ENCODE data around the gene SACM1L. TPM values are rescaled to one million over a fixed set of nuclear protein-coding genes. Genes with fewer than 3 reads are reported as not detected.

Gene SACM1L
- total and polyA plus RNA-seq, 2 of the 8 experiments (the other 6 are each of a cell fraction or from before 2014, with no cell fraction given) = 20.1 to 61.0 TPM

DNA sequence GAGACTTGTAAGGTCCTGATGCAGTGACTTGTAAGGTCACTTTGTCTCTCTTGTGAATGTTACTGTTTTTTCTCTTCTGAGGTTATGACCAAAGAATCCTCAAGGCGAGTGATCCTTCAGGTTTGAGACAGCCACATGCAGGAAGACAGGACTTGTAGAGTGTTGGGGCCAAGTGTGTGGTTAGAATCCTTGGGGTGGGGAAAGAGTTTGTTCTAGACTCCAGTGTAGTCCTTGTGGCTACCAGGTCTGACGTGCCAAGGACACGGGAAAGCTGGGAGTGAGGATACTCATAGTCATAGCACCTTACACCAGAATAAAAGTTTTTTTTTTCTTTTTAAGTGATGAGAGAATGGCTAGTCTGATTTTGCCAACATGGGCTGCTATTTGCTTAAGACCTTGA is 7.3 kb upstream of the SACM1L start:
- POLR2A ChIA-PET (ENCODE audit: partially characterized antibody) = no interaction called here

More for the DNA sequence above, 7.3 kb upstream of the SACM1L start:
- Histone ChIP-seq H4K91ac (replicated peaks; ENCODE audit: insufficient read length, low read length) (no peak overlapping the region), H2BK20ac (ENCODE audit: low read length) (no peak overlapping the region), H2BK120ac (replicated peaks; ENCODE audit: low read depth, low read length) (no peak overlapping the region), H3K36me3 (ENCODE audit: control insufficient read depth in 2 of 4, insufficient read depth in 4 of 4, low read length in 3 of 4) (peaks cover 0 to 13% (median 0%) of the 10 kb centered on the region in 4 experiments; a peak in 1 of 8 replicates), H2AFZ (ENCODE audit: low read length) (no peak overlapping the region), H2BK5ac (ENCODE audit: low read depth, low read length) (no peak overlapping the region), H3K23ac (ENCODE audit: insufficient read length) (no peak overlapping the region), H3K4me3 (ENCODE audit: extremely low read depth in 1 of 4, insufficient read depth in 2 of 4, low read depth in 3 of 4, low read length in 4 of 4) (no peak overlapping the region), H4K5ac (ENCODE audit: insufficient read length, low read depth, low read length) (no peak overlapping the region), H3K27ac (ENCODE audit: low read depth, low read length) (no peak overlapping the region), H3K23me2 (ENCODE audit: low read depth, low read length) (no peaks in the 10 kb centered on the region), H3K9me3 (ENCODE audit: insufficient read depth in 2 of 2, low read depth in 1 of 2, low read length in 1 of 2) (peaks cover 6 to 7% of the 10 kb centered on the region in 2 experiments; a peak in 2 of 4 replicates), H3K79me2 (ENCODE audit: control insufficient read depth in 1 of 2, insufficient read depth in 2 of 2, low read length in 2 of 2) (no peaks in the 10 kb centered on the region), H3K56ac (replicated peaks; ENCODE audit: insufficient read length, low read depth, low read length) (no peak overlapping the region), H3K27me3 (replicated peaks in 1 of 4; ENCODE audit: control insufficient read depth in 3 of 4, extremely low read depth in 1 of 4, insufficient read depth in 3 of 4, low read length in 3 of 4) (no peaks in the 10 kb centered on the region), H3K4me1 (replicated peaks in 1 of 4; ENCODE audit: control insufficient read depth in 3 of 4, insufficient read depth in 4 of 4, low read length in 3 of 4) (peaks cover 15 to 26% (median 19%) of the 10 kb centered on the region in 4 experiments), H3K14ac (ENCODE audit: insufficient read length) (no peak overlapping the region), H2BK15ac (ENCODE audit: low read length) (no peak overlapping the region), H3K18ac (ENCODE audit: extremely low read depth, low read length) (no peak overlapping the region), H3K79me1 (ENCODE audit: low read depth, low read length) (no peaks in the 10 kb centered on the region), H4K8ac (ENCODE audit: extremely low read depth, insufficient read depth, low read length) (no peak overlapping the region), H2BK12ac (ENCODE audit: low read depth, low read length) (no peak overlapping the region), H3K4me2 (ENCODE audit: insufficient read depth in 1 of 2, low read depth in 2 of 2, low read length in 2 of 2) (no peak overlapping the region), H4K20me1 (replicated peaks in 1 of 2; ENCODE audit: control insufficient read depth in 1 of 2, insufficient read depth in 2 of 2, low read length in 2 of 2) (no peaks in the 10 kb centered on the region), H3K4ac (replicated peaks; ENCODE audit: insufficient read length, low read depth, low read length) (no peak overlapping the region), H2AK5ac (ENCODE audit: low read depth, low read length) (no peak overlapping the region), H3K9ac (replicated peaks in 1 of 4; ENCODE audit: extremely low read depth in 1 of 4, low read depth in 3 of 4, low read length in 3 of 4) (no peak overlapping the region)
- CTCF ChIA-PET (ENCODE audit: partially characterized antibody) = no interaction called here
- WGBS, 2 experiments (ENCODE audit: extremely low coverage in 1 of 2, insufficient coverage in 1 of 2, insufficient read length in 1 of 2, insufficient replicate concordance in 2 of 2, low coverage in 1 of 2, low lambda C conversion rate in 2 of 2, missing lambda C conversion rate in 1 of 2) = 90% methylated on average over 3 of the region's 3 CpGs; no CpG with 5 or more reads in 1 of the 2 experiments
- TF ChIP-seq RNF2 (IDR thresholded peaks at IDR 0.05; ENCODE audit: borderline replicate concordance, low read depth, low read length, missing control alignments, poor library complexity, severe bottlenecking) = no peak
- DNase-seq (ENCODE audit: low read depth in 1 of 2, low spot score in 2 of 2) = no peak
- FAIRE-seq = no peak

Measured in H1 (cell line).